Caco-2 (cell line): ENCODE results near the gene BICD2. TPM values are rescaled to one million over a fixed set of nuclear protein-coding genes. Genes with fewer than 3 reads are reported as not detected.

Experiments
- BruUV-seq: library from RNA; stranded (reverse); fragments of 400-500 nt; replicated peaks from 2 replicates; lab custom pipeline; 2021; lab: Mats Ljungman, UMichigan
- CTCF ChIA-PET: fragments of 300-600 bp; sonication (Branson Sonifier 250); formaldehyde crosslinking; loops from one replicate; lab custom pipeline; 2022; ENCODE audit warnings: antibody characterized with exemption; lab: Charles Lee
- POLR2A ChIA-PET: fragments of 300-600 bp; sonication (Branson Sonifier 250); formaldehyde crosslinking; loops from one replicate; lab custom pipeline; 2022; ENCODE audit warnings: antibody characterized with exemption; lab: Charles Lee
- DNase-seq, 2 experiments: peaks; one replicate each; pipeline versions ENCODE4 v3.0.0 to v3.0.0-alpha.2; 2020 to 2022
- H3K27me3 ChIP-seq: replicated peaks from 2 replicates; pipeline ENCODE4 v1.6.0; 2011; ENCODE audit warnings: low read length; ENCODE audit not compliant: control insufficient read depth, insufficient read depth
- H3K36me3 ChIP-seq: 2 replicates; pipeline ENCODE4 v1.5.1; 2011; ENCODE audit warnings: low read length; ENCODE audit not compliant: control insufficient read depth, insufficient read depth
- H3K4me1 ChIP-seq: fragments of 250-450 bp; sonication (Bioruptor Pico); 2 replicates; pipeline ENCODE4 v1.5.1; 2020; ENCODE audit warnings: mild to moderate bottlenecking
- H3K4me3 ChIP-seq: 2 replicates; pipeline ENCODE4 v1.5.1; 2011; ENCODE audit warnings: low read depth, mild to moderate bottlenecking, control low read depth, low read length
- H3K9me3 ChIP-seq: fragments of 250-450 bp; sonication (Bioruptor Pico); 2 replicates; pipeline ENCODE4 v1.5.1; 2020; ENCODE audit warnings: mild to moderate bottlenecking, moderate library complexity
- H3K27ac Mint-ChIP-seq: one replicate; pipeline ENCODE4 v1.8.0; 2022; ENCODE audit warnings: mixed read lengths; ENCODE audit not compliant: unreplicated experiment
- H3K27me3 Mint-ChIP-seq: one replicate; pipeline ENCODE4 v1.8.0; 2022; ENCODE audit warnings: mixed read lengths; ENCODE audit not compliant: insufficient read depth, unreplicated experiment
- H3K36me3 Mint-ChIP-seq: one replicate; pipeline ENCODE4 v1.8.0; 2022; ENCODE audit warnings: mild to moderate bottlenecking, mixed read lengths; ENCODE audit not compliant: insufficient read depth, unreplicated experiment
- H3K4me1 Mint-ChIP-seq: one replicate; pipeline ENCODE4 v1.8.0; 2022; ENCODE audit warnings: low read depth, mixed read lengths; ENCODE audit not compliant: unreplicated experiment
- H3K4me3 Mint-ChIP-seq: one replicate; pipeline ENCODE4 v1.8.0; 2022; ENCODE audit warnings: mild to moderate bottlenecking, moderate library complexity, mixed read lengths; ENCODE audit not compliant: unreplicated experiment
- H3K9me3 Mint-ChIP-seq: one replicate; pipeline ENCODE4 v1.8.0; 2022; ENCODE audit warnings: mixed read lengths; ENCODE audit not compliant: unreplicated experiment
- CTCF ChIP-seq, 2 experiments: fragments of 200-600 bp in 1 of 2; IDR thresholded peaks; 1 replicate in 1 of 2; 2 replicates in 1 of 2; pipeline versions ENCODE4 v1.5.1 to v1.8.0; 2011 to 2022; ENCODE audit warnings: antibody characterized with exemption in 1 of 2, control low read depth in 1 of 2, inconsistent platforms in 1 of 2, low read depth in 1 of 2, low read length in 1 of 2, mild to moderate bottlenecking in 1 of 2, moderate library complexity in 1 of 2; ENCODE audit not compliant: insufficient read depth in 1 of 2, severe bottlenecking in 1 of 2, unreplicated experiment in 1 of 2
- intact Hi-C: fragments of 100-400 bp; cut with micrococcal nuclease; formaldehyde crosslinking; loops from one replicate; pipeline ENCODE4 v1.10.0; 2022; ENCODE audit not compliant: unreplicated experiment
- total RNA-seq: library from RNA; stranded (reverse); gene quantifications from 2 replicates; pipeline ENCODE4 v1.2.3, GENCODE V29; 2022

The BICD2 gene
- total RNA-seq, 1 experiment from 2014 or later = 13.7 TPM

DNA sequence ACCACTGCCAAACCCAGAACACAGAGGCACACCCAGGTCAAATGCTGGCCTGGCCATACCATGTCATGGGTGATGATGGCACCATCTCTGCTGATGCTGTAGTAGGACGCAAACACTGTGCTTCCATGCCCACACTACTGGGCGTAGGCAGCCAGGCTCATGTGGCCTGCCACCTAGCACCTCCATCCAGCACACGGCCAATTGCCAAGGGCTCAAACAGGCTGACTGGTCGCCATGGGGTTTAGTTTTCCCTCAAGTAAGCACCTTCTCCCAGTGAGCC, 39.4 kb downstream of the BICD2 start:
- Histone ChIP-seq H3K27me3 (no peaks in the 10 kb centered on the region), H3K4me1 (0 out of 2 replicates have a peak, but pooled peaks cover 8% of the 10 kb centered on the region), H3K4me3 (no peak overlapping the region), H3K36me3 (no peaks in the 10 kb centered on the region; the same call in 1 of the 2 replicates), H3K9me3 (no peaks in the 10 kb centered on the region)
- intact Hi-C loops = no loop called here
- Mint-ChIP-seq H3K9me3 (no peaks in the 10 kb centered on the region), H3K36me3 (peaks cover 13% of the 10 kb centered on the region), H3K4me3 (no peak overlapping the region), H3K4me1 (no peaks in the 10 kb centered on the region), H3K27ac (no peak overlapping the region), H3K27me3 (no peaks in the 10 kb centered on the region)
- CTCF ChIA-PET = no interaction called here
- BruUV-seq = no TSS peak
- POLR2A ChIA-PET = no interaction called here
- no peak for TF ChIP-seq CTCF (IDR thresholded peaks at IDR 0.05; ENCODE audit: insufficient read depth in 1 of 2, low read depth in 1 of 2, low read length in 1 of 2, severe bottlenecking in 1 of 2, unreplicated experiment in 1 of 2)
- no peak for DNase-seq

GRCh38 chr9:92724528-92725265, 39.9 kb downstream of the BICD2 start:
- BruUV-seq = no TSS peak
- POLR2A ChIA-PET = no interaction called here

GRCh38 chr9:92723801-92724323, 40.8 kb downstream of the BICD2 start:
- intact Hi-C loops = no loop called here
- no peak for DNase-seq

More at GRCh38 chr9:92724528-92725265, 39.9 kb downstream of the BICD2 start:
- no peaks in the 10 kb centered on the region for H3K9me3 ChIP-seq
- H3K4me1 ChIP-seq = 0 out of 2 replicates have a peak, but pooled peaks cover 8% of the 10 kb centered on the region
- no peak for DNase-seq
- Mint-ChIP-seq H3K4me3 (no peak overlapping the region), H3K36me3 (peaks cover 13% of the 10 kb centered on the region), H3K27ac (no peak overlapping the region), H3K27me3 (no peaks in the 10 kb centered on the region), H3K9me3 (no peaks in the 10 kb centered on the region), H3K4me1 (no peaks in the 10 kb centered on the region)
- no peak for TF ChIP-seq CTCF (IDR thresholded peaks at IDR 0.05; ENCODE audit: insufficient read depth in 1 of 2, low read depth in 1 of 2, low read length in 1 of 2, severe bottlenecking in 1 of 2, unreplicated experiment in 1 of 2)
- intact Hi-C loops = no loop called here
- no peaks in the 10 kb centered on the region for H3K27me3 ChIP-seq
- H3K4me3 ChIP-seq = no peak overlapping the region
- CTCF ChIA-PET = no interaction called here
- no peaks in the 10 kb centered on the region; the same call in 1 of the 2 replicates for H3K36me3 ChIP-seq

More at GRCh38 chr9:92723801-92724323, 40.8 kb downstream of the BICD2 start:
- no peak for TF ChIP-seq CTCF (IDR thresholded peaks at IDR 0.05; ENCODE audit: insufficient read depth in 1 of 2, low read depth in 1 of 2, low read length in 1 of 2, severe bottlenecking in 1 of 2, unreplicated experiment in 1 of 2)
- peaks cover 13% of the 10 kb centered on the region for H3K36me3 Mint-ChIP-seq
- 0 out of 2 replicates have a peak, but pooled peaks cover 8% of the 10 kb centered on the region for H3K4me1 ChIP-seq
- H3K27me3 Mint-ChIP-seq = no peaks in the 10 kb centered on the region
- no peaks in the 10 kb centered on the region for H3K27me3 ChIP-seq
- no TSS peak for BruUV-seq
- H3K27ac Mint-ChIP-seq = no peak overlapping the region
- no peaks in the 10 kb centered on the region for H3K4me1 Mint-ChIP-seq
- no peaks in the 10 kb centered on the region for H3K9me3 ChIP-seq
- H3K4me3 Mint-ChIP-seq = no peak overlapping the region
- ChIA-PET CTCF (no interaction called here), POLR2A (no interaction called here)
- no peak overlapping the region for H3K4me3 ChIP-seq
- H3K9me3 Mint-ChIP-seq = no peaks in the 10 kb centered on the region
- H3K36me3 ChIP-seq = no peaks in the 10 kb centered on the region; the same call in 1 of the 2 replicates
